Activated naive CD8-positive, alpha-beta T cell treated with anti-CD3 and anti-CD28 coated beads, Interleukin-2, amount 50 U/mL, for 16 hours (primary cell): ENCODE data around the gene TRPC3.
"Not testable (repeated sequence)": the region's sequence is repeated elsewhere in the genome, so short reads cannot be mapped to it uniquely, and the experiment has no call there.

Experiments
- DNase-seq: peaks from one replicate; pipeline ENCODE4 v3.0.0-alpha.2; 2020; ENCODE audit warnings: low read depth, low spot score

The TRPC3 gene

DNA sequence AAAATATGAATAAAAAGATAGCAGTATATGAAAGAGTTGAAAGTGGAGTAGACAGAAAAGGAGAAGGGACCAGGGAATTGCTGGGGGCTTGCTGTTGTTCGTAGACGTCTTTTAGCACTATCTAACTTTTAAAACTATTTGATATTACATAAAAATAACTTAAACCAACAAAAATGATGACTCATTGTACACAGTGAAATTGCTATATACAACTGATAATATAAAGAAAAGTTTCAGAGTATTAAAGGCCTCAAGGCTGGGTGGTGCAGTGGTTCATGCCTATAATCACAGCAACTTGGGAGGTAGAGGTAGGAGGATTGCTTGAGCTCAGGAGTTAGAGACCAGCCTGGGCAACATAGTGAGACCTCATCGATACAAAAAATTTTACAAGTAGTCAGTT, 5.2 kb downstream of the TRPC3 start:
- no peak for DNase-seq

DNA sequence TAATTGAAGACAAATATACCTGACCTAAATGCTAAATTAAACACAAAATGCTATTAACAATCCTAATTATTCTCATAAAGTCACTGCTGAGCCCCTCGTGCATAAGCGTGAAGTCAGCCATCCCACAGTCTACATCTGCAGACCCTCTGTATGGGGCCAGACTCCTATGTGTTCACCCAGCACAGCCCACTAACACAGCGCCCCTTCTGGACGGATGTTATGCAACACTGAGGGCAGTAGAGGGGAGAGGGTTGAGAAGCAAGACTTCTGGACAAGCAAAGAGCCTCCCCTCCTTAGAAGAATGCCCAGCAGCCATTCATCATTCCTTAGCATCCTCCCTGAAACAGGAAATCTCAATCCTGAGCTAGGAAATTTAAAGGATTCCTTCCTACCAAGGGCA, 7.9 kb downstream of the TRPC3 start:
- DNase-seq: no peak

GRCh38 chr4:121939690-121940089, 12.2 kb downstream of the TRPC3 start:
- no peak for DNase-seq

- DNase-seq: no peak
Observed at GRCh38 chr4:121938282-121939092, 13.4 kb downstream of the TRPC3 start.

- no peak for DNase-seq
Observed at GRCh38 chr4:121936101-121936500, 15.8 kb downstream of the TRPC3 start.

- no peak for DNase-seq
Observed at GRCh38 chr4:121934635-121935034, 17.2 kb downstream of the TRPC3 start.

DNA sequence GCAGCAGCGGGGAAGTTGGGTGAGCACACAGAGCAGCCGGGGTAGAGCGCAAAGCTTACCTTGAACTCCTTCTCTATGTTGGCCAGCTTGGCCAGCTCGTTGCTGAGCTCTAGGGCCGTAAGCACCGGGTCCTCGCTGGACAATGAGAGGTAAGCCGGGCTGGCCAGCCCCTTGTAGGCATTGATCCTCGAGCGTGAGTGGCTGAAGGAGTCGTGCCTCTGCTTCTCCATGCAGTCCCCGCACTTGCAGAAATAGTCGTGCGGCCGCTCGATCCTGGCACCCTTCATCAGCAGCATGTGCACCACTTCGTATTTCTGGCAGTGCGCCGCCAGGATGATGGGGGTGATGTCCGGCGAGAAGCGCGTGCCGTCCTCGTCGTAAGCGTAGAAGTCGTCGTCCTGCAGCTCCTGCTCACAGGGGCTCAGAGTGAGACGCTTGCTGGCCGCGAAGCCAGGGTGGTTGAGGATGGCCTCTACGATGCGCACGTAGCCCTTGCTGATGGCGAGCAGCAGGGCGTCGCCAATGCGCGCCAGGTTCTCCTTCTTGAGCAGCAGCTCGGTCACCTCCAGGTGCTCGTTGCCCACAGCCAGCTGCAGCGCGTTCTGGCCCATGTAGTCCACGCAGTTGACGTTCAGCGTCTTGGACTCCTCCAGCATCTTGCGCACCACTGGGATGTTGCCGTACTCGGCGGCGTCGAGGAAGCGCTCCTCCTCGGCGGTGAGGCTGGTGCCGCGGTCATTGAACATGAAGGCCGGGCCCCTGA, 19.5 kb downstream of the TRPC3 start:
- no peak for DNase-seq

GRCh38 chr4:121930304-121930703, 21.6 kb downstream of the TRPC3 start:
- DNase-seq: no peak

DNA sequence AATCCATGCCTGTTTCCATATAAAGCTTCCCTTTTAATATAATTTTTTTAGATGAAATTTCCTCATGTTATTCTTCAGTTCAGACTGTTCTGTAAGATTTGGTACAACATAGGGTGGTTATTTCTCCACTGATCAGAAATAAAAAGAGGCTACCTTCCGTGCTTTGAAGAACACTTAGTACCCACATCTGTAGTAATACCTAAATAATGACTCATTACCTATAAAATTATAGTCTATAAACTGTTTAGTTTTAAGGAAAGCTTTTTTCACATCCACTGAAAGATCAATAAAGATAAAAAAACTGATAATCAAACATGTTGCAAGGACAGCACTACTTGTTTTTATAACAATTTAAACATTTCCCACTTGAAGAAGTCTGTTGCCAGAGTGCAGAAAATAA, 23.9 kb downstream of the TRPC3 start:
- DNase-seq: no peak

GRCh38 chr4:121926490-121926889, 25.4 kb downstream of the TRPC3 start:
- DNase-seq: not testable (repeated sequence)

GRCh38 chr4:121923306-121923705, 28.6 kb downstream of the TRPC3 start:
- DNase-seq: no peak

DNA sequence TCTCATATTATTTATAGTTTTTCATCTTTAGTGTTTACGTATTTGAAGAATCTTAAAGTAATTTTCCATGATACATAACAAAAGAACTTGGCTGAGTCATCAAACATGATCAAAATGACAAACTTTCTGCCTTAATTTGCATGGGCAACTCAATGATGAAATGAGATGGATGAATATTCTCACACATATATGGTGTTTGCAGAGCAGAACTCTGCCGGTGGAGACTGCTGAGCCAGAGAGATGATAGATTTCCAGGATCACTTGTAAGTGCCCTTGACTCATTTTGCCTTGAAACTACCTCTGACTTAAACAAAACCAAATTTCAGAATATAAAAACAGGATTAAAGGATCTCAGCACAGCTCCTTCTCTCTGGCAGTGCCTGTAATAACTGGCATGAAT, 38.2 kb downstream of the TRPC3 start:
- DNase-seq: no peak

DNA sequence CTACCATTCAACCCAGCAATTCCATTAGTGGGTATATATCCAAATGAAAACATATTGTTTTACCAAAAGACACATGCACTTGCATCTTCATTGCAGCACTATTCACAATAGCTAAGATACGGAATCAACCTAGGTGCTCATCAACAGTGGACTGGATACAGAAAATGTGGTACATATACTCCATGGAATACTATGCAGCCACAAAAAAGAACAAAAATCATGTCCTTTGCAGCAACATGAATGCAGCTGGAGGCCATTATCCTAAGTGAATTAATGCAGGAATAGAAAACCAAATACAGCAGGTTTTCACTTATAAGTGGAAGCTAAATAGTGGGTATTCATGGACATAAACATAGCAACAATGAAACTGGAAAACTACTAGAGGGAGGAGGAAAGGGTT, 43.5 kb downstream of the TRPC3 start:
- DNase-seq: no peak

- DNase-seq: peak; percentile 10
Observed at GRCh38 chr4:121900132-121900983, 51.5 kb downstream of the TRPC3 start.

GRCh38 chr4:121898150-121898549, 53.7 kb downstream of the TRPC3 start:
- DNase-seq: no peak

GRCh38 chr4:121888134-121888533, 63.7 kb downstream of the TRPC3 start:
- DNase-seq: no peak

- DNase-seq: no peak
Observed at GRCh38 chr4:121885115-121885514, 66.7 kb downstream of the TRPC3 start.

DNA sequence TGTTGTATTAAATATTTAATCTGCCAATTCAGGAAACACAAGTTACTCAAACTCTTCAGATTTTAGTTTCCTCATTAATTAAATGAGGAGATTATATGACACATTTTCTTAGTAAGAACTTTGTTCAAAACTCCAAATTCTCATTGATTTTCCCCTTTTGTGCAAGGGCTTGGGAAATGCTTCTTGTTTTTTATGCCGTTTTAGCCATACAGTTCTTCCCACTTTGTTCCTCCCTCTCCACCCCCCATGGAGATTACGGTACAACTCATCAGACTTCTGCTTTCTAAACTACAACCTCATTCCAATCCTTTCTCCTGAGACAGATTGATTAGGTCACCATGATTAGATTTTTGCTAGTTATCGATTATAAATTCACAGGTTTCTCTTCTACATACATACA, 70.7 kb downstream of the TRPC3 start:
- no peak for DNase-seq

DNA sequence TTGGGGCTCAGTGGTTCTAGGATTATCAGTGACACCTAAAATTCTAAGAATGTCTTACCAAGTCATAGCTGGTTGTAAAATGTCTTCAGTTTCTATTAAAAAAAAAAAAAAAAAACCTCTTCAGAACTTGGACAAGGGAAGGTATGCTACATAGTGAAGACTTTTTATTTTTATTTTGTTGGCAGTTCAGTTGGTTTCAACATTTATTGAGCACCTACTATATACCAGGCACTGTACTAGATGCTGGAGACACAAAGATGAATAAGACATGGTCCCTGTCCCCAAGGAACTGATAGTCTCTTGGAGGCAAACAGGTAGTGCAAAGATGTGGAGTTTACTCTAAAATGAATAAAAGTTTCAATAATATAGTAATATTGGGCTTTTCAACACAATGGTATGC, 72.7 kb downstream of the TRPC3 start:
- no peak for DNase-seq

DNA sequence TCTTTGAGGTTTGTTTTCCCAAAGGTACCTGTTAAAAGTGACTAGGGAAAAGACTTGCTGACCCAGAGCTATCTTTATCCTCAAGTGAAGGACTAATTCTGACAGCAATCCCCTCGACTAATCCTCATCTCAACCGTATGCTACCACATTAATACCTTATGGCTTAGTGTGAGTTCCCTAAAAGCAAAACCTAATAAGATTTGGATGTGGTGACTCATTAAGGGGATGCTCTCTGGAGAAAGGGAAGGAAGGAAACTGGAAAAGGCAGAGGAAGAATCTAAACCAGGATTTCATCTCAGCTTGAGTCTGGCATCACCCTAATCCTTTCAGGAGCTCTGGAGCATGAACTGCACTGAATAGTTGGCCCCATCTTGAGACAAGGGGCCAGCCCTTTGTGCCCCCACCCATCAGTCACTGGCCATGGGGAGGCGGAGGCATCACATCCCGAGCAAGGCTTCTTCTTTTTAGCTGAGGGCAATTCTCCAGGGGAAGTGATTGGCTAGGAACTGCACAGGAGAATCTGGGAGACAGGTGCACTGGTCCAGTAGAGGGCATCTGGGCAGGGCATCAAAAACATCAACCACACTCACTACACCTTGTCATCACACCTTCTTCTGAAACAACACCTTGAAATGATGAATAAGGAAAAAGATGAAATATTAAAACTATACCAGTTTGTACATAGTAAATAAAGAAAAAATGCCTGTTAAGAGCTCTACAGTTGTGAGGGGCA, 74.7 kb downstream of the TRPC3 start:
- no peak for DNase-seq

- DNase-seq: no peak
Observed at GRCh38 chr4:121876070-121876469, 75.8 kb downstream of the TRPC3 start.
